Measurements from ENCODE around the gene MAPK8IP1.

GRCh38 chr11:45930951-45931570, 45.6 kb downstream of the MAPK8IP1 start:
- TF ChIP-seq CTCF (IDR thresholded peaks at IDR 0.05) (no peak), EZH2 (IDR thresholded peaks at IDR 0.05; ENCODE audit: borderline replicate concordance, insufficient read depth, low read depth, low read length, poor library complexity, severe bottlenecking) (no peak)

Data from B cell (primary cell).